ENCODE data around the gene SLC16A2.

DNA sequence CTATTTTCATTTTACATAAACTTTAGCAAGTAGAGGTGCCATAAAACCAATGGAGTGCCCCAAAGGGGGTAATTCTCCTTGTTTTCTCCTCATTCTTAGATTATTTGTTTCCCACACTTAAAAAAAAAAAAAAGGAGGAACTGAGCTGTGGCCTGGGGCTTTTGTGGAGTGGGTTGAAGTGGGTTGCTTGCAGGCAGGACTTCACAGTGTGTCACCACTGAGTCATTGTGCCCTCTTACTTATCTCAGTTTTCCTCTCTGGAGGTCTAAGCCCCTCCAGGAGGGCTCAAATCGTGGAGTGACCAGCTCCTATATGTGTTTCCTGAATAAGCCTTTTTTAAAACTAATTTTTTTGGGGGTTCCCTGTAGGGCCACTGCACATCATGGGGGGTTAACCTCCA lies 69.0 kb downstream of the SLC16A2 start:
- TF ChIP-seq, protein P1, sequence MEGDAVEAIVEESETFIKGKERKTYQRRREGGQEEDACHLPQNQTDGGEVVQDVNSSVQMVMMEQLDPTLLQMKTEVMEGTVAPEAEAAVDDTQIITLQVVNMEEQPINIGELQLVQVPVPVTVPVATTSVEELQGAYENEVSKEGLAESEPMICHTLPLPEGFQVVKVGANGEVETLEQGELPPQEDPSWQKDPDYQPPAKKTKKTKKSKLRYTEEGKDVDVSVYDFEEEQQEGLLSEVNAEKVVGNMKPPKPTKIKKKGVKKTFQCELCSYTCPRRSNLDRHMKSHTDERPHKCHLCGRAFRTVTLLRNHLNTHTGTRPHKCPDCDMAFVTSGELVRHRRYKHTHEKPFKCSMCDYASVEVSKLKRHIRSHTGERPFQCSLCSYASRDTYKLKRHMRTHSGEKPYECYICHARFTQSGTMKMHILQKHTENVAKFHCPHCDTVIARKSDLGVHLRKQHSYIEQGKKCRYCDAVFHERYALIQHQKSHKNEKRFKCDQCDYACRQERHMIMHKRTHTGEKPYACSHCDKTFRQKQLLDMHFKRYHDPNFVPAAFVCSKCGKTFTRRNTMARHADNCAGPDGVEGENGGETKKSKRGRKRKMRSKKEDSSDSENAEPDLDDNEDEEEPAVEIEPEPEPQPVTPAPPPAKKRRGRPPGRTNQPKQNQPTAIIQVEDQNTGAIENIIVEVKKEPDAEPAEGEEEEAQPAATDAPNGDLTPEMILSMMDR (conservative IDR thresholded peaks at IDR 0.05), result no peak
- TF ChIP-seq ZFX (IDR thresholded peaks at IDR 0.05), result no peak

Data from C4-2B (cell line).